Measurements from ENCODE around the gene PIN4.
"Not testable (repeated sequence)": the region's sequence is repeated elsewhere in the genome, so short reads cannot be mapped to it uniquely, and the experiment has no call there.

Gene PIN4

GRCh38 chrX:72181178-72182125 is at the start of gene PIN4:
Gene PIN4, plus strand, starts transcription at chrX:72181757. Its CDS starts 29 bp downstream, at chrX:72181786.
- peak; percentile 98 for DNase-seq

GRCh38 chrX:72132456-72132855 is 49.1 kb upstream of the PIN4 start:
- no peak for DNase-seq

GRCh38 chrX:72133851-72134546 is 47.6 kb upstream of the PIN4 start:
- DNase-seq = no peak

GRCh38 chrX:72137846-72138495 is 43.6 kb upstream of the PIN4 start:
- no peak for DNase-seq

GRCh38 chrX:72139538-72139937 is 42.0 kb upstream of the PIN4 start:
- DNase-seq = no peak

- DNase-seq = peak; percentile 66
Measured at GRCh38 chrX:72141372-72142004, 40.1 kb upstream of the PIN4 start.

GRCh38 chrX:72142094-72142793 is 39.3 kb upstream of the PIN4 start:
- DNase-seq = peak; percentile 95

- DNase-seq = peak; percentile 31
Measured at GRCh38 chrX:72142794-72143608, 38.6 kb upstream of the PIN4 start.

- DNase-seq = no peak
Measured at GRCh38 chrX:72143609-72143907, 38.0 kb upstream of the PIN4 start.

- DNase-seq = no peak
Measured at GRCh38 chrX:72145181-72145580, 36.4 kb upstream of the PIN4 start.

- no peak for DNase-seq
Measured at GRCh38 chrX:72146527-72146926, 35.0 kb upstream of the PIN4 start.

- no peak for DNase-seq
Measured at GRCh38 chrX:72158773-72159172, 22.8 kb upstream of the PIN4 start.

GRCh38 chrX:72159769-72160168 is 21.8 kb upstream of the PIN4 start:
- DNase-seq = no peak

- DNase-seq = no peak
Measured at GRCh38 chrX:72165551-72165950, 16.0 kb upstream of the PIN4 start.

GRCh38 chrX:72169008-72169728 is 12.4 kb upstream of the PIN4 start:
- DNase-seq = no peak

- not testable (repeated sequence) for DNase-seq
Measured at GRCh38 chrX:72176289-72176688, 5.3 kb upstream of the PIN4 start.

GRCh38 chrX:72176981-72177380 is 4.6 kb upstream of the PIN4 start:
- DNase-seq = no peak

- peak; percentile 11 for DNase-seq
Measured at GRCh38 chrX:72180539-72180938, 1.0 kb upstream of the PIN4 start.

GRCh38 chrX:72182924-72183323 is 1.4 kb downstream of the PIN4 start:
- DNase-seq = no peak

GRCh38 chrX:72201836-72202536 is 20.4 kb downstream of the PIN4 start:
- no peak for DNase-seq
